ENCODE results near the gene SHH.
"Not testable (repeated sequence)": the region's sequence is repeated elsewhere in the genome, so short reads cannot be mapped to it uniquely, and the experiment has no call there.

SHH gene

GRCh38 chr7:155818820-155819168 lies 6.5 kb upstream of the SHH start:
- DNase-seq, result no peak

- DNase-seq, result no peak
Measured at GRCh38 chr7:155818154-155818819, 6.0 kb upstream of the SHH start.

- not testable (repeated sequence) for DNase-seq
Measured at GRCh38 chr7:155817515-155817914, 5.3 kb upstream of the SHH start.

GRCh38 chr7:155816996-155817395 lies 4.7 kb upstream of the SHH start:
- no peak for DNase-seq

GRCh38 chr7:155816192-155816508 lies 3.9 kb upstream of the SHH start:
- DNase-seq, result no peak

GRCh38 chr7:155815332-155816191 lies 3.3 kb upstream of the SHH start:
- peak; percentile 41 for DNase-seq

GRCh38 chr7:155814316-155815276 lies 2.3 kb upstream of the SHH start:
- DNase-seq, result no peak

GRCh38 chr7:155813546-155814315 lies 1.5 kb upstream of the SHH start:
- no peak for DNase-seq

GRCh38 chr7:155813125-155813524 lies 862 bp upstream of the SHH start:
- DNase-seq, result no peak

- DNase-seq, result no peak
Measured at GRCh38 chr7:155811560-155811894, 736 bp downstream of the SHH start.

GRCh38 chr7:155810770-155811559 lies 1.3 kb downstream of the SHH start:
- DNase-seq, result no peak

- DNase-seq, result no peak
Measured at GRCh38 chr7:155809947-155810769, 2.1 kb downstream of the SHH start.

- no peak for DNase-seq
Measured at GRCh38 chr7:155809332-155809946, 2.8 kb downstream of the SHH start.

GRCh38 chr7:155808549-155809331 lies 3.5 kb downstream of the SHH start:
- no peak for DNase-seq

GRCh38 chr7:155807789-155808548 lies 4.3 kb downstream of the SHH start:
- DNase-seq, result no peak

GRCh38 chr7:155807065-155807671 lies 5.1 kb downstream of the SHH start:
- DNase-seq, result no peak

GRCh38 chr7:155806096-155806871 lies 6.0 kb downstream of the SHH start:
- no peak for DNase-seq

GRCh38 chr7:155805826-155806095 lies 6.5 kb downstream of the SHH start:
- no peak for DNase-seq
